ENCODE results near the gene NDUFB8.

DNA sequence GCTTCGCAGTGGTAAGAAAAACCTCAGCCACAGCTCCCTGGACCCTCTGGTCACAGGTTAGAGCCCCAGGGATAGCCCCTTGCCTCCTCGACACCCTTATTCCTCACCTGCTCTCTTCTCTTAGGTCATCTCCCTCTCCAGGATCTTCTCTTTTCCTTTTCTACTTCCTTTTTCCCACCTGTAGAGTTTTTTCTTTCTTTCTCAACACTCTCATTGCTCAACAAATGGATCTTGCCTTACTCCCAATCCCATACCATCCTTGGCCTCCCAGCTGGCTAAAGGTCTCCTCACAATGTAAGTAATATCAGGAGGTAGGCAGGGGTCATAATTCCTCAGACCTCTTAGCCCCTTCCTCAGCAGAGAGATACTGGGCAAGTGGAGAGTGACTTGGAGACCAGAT lies 49.7 kb downstream of the NDUFB8 start:
- TF ChIP-seq CREB1 (IDR thresholded peaks at IDR 0.05; ENCODE audit: low read depth) = no peak
- TF ChIP-seq POLR2AphosphoS5 (IDR thresholded peaks at IDR 0.05; ENCODE audit: low read length) = no peak
- TF ChIP-seq ZNF274 (IDR thresholded peaks at IDR 0.05; ENCODE audit: insufficient read depth, insufficient read length) = no peak
- TF ChIP-seq, protein P1, sequence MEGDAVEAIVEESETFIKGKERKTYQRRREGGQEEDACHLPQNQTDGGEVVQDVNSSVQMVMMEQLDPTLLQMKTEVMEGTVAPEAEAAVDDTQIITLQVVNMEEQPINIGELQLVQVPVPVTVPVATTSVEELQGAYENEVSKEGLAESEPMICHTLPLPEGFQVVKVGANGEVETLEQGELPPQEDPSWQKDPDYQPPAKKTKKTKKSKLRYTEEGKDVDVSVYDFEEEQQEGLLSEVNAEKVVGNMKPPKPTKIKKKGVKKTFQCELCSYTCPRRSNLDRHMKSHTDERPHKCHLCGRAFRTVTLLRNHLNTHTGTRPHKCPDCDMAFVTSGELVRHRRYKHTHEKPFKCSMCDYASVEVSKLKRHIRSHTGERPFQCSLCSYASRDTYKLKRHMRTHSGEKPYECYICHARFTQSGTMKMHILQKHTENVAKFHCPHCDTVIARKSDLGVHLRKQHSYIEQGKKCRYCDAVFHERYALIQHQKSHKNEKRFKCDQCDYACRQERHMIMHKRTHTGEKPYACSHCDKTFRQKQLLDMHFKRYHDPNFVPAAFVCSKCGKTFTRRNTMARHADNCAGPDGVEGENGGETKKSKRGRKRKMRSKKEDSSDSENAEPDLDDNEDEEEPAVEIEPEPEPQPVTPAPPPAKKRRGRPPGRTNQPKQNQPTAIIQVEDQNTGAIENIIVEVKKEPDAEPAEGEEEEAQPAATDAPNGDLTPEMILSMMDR (IDR thresholded peaks at IDR 0.05 in 2 of 3, conservative IDR thresholded peaks at IDR 0.05 in 1 of 3; ENCODE audit: control insufficient read depth in 2 of 3, extremely low read depth in 1 of 3, insufficient read depth in 1 of 3, low read depth in 3 of 3, low read length in 3 of 3) = no peak

Data from GM12878 (cell line).